ENCODE results near the gene NTHL1. TPM values are rescaled to one million over a fixed set of nuclear protein-coding genes. Genes with fewer than 3 reads are reported as not detected.
A peak's percentile ranks its signal among the peaks of the same experiment; 100 is the strongest.

The NTHL1 gene
- total and polyA plus RNA-seq, 2 of the 13 experiments (the other 11 are each of a cell fraction or from before 2014, with no cell fraction given) = 47.5 to 64.9 TPM

DNA sequence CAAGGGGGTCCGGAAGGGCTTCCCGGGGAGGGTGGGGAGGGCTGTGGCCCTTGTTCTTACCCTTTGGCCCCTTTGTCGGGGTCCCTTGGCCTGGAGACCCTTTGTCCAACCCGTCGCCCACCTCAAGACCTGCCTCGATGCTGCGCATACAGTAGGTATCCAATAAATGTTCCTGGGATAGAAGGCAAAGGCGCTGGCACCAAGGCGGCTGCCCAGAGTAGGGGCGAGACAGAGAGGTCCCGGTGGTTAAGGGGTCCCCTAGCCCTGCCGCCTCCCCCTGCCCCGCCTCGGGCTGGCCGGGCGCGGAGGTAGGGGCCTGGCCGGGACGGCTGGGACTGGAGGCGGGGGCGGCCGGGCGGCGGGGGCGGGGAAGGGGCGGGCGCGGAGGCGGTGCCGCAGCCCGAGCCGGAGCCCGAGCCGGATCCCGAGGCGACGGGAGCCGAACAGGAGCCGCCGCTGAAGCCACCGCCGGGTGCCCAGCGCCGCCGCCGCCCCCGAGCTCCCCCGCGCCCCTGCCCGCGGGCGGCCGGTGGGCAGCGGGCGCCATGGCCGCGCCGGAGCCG, 21.1 kb downstream of the NTHL1 start, which contains the start of gene NHERF2:
NHERF2 (plus strand) TSS at position 442 of the 563 bp plus-strand sequence; CDS start at position 546, 104 bp downstream.
- intact Hi-C loops (cut with micrococcal nuclease; ENCODE audit: unreplicated experiment) = no loop called here
- in situ Hi-C loops (cut with HindIII; ENCODE audit: extremely low pct_ligation_motif_present, low pct_unique_long_range_greater_than_20kb) = no loop called here
- ATAC-seq (no peak; the same call in 2 of the 3 replicates), DNase-seq (ENCODE audit: low spot score) (no peak), FAIRE-seq (no peak)
- ChIA-PET CTCF (ENCODE audit: low intra/inter-chr PET ratio, low total read pairs) (no interaction called here), POLR2A (interaction anchor here (1.0 to 6.2 kb wide), 7 partner anchors 8 to 129 kb away, joined by 3 to 62 read pairs (median 7); partner anchors contain the start of genes NTHL1, TRAF7 and TSC2)
- Histone ChIP-seq H3K4me1 (ENCODE audit: insufficient read depth, low read length) (peaks cover 65% of the 10 kb centered on the region), H3K27me3 (ENCODE audit: control insufficient read depth in 1 of 2, insufficient read depth in 2 of 2, low read length in 2 of 2) (peaks cover 1 to 9% of the 10 kb centered on the region in 2 experiments; a peak in 2 of 5 replicates), H3K4me3 (replicated peaks in 1 of 3; ENCODE audit: insufficient read depth in 1 of 3, low read depth in 2 of 3, low read length in 3 of 3) (peak within 1 kb of the TSS; percentile 59 to 79 (median 77)), H3K27ac (ENCODE audit: extremely low read length, insufficient read depth, low read length) (no peak within 1 kb of the TSS), H3K9ac (ENCODE audit: insufficient read depth, low read depth, low read length) (peak within 1 kb of the TSS; percentile 60), H2AFZ (ENCODE audit: low read length) (no peak within 1 kb of the TSS), H3K9me3 (ENCODE audit: low read length) (no peaks in the 10 kb centered on the region), H3K79me2 (ENCODE audit: insufficient read depth, low read length) (peaks cover 3% of the 10 kb centered on the region), H4K20me1 (ENCODE audit: insufficient read depth, low read length) (0 out of 2 replicates have a peak, but pooled peaks cover 7% of the 10 kb centered on the region), H3K4me2 (ENCODE audit: low read depth, low read length) (peak within 1 kb of the TSS; percentile 89), H3K36me3 (replicated peaks in 1 of 2; ENCODE audit: control insufficient read depth in 1 of 2, insufficient read depth in 2 of 2, low read length in 2 of 2) (no peaks in the 10 kb centered on the region)
- TF ChIP-seq, protein P1, sequence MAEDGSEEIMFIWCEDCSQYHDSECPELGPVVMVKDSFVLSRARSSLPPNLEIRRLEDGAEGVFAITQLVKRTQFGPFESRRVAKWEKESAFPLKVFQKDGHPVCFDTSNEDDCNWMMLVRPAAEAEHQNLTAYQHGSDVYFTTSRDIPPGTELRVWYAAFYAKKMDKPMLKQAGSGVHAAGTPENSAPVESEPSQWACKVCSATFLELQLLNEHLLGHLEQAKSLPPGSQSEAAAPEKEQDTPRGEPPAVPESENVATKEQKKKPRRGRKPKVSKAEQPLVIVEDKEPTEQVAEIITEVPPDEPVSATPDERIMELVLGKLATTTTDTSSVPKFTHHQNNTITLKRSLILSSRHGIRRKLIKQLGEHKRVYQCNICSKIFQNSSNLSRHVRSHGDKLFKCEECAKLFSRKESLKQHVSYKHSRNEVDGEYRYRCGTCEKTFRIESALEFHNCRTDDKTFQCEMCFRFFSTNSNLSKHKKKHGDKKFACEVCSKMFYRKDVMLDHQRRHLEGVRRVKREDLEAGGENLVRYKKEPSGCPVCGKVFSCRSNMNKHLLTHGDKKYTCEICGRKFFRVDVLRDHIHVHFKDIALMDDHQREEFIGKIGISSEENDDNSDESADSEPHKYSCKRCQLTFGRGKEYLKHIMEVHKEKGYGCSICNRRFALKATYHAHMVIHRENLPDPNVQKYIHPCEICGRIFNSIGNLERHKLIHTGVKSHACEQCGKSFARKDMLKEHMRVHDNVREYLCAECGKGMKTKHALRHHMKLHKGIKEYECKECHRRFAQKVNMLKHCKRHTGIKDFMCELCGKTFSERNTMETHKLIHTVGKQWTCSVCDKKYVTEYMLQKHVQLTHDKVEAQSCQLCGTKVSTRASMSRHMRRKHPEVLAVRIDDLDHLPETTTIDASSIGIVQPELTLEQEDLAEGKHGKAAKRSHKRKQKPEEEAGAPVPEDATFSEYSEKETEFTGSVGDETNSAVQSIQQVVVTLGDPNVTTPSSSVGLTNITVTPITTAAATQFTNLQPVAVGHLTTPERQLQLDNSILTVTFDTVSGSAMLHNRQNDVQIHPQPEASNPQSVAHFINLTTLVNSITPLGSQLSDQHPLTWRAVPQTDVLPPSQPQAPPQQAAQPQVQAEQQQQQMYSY (CRISPR knock-in tag; IDR thresholded peaks at IDR 0.05) = 0 out of 2 replicates have a peak, but pooled peaks have one; percentile 22
- TF ChIP-seq, protein P2, sequence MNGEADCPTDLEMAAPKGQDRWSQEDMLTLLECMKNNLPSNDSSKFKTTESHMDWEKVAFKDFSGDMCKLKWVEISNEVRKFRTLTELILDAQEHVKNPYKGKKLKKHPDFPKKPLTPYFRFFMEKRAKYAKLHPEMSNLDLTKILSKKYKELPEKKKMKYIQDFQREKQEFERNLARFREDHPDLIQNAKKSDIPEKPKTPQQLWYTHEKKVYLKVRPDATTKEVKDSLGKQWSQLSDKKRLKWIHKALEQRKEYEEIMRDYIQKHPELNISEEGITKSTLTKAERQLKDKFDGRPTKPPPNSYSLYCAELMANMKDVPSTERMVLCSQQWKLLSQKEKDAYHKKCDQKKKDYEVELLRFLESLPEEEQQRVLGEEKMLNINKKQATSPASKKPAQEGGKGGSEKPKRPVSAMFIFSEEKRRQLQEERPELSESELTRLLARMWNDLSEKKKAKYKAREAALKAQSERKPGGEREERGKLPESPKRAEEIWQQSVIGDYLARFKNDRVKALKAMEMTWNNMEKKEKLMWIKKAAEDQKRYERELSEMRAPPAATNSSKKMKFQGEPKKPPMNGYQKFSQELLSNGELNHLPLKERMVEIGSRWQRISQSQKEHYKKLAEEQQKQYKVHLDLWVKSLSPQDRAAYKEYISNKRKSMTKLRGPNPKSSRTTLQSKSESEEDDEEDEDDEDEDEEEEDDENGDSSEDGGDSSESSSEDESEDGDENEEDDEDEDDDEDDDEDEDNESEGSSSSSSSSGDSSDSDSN (CRISPR knock-in tag; IDR thresholded peaks at IDR 0.05) = 0 out of 2 replicates have a peak, but pooled peaks have one; percentile 41
- TF ChIP-seq ZKSCAN8 (CRISPR knock-in tag; IDR thresholded peaks at IDR 0.05; ENCODE audit: borderline replicate concordance) (peak; percentile 98), ZNF432 (CRISPR knock-in tag; IDR thresholded peaks at IDR 0.05; ENCODE audit: borderline replicate concordance) (no peak), TAF1 (CRISPR knock-in tag; IDR thresholded peaks at IDR 0.05) (0 out of 2 replicates have a peak, but pooled peaks have one; percentile 25), GPN1 (CRISPR knock-in tag; IDR thresholded peaks at IDR 0.05; ENCODE audit: borderline replicate concordance) (no peak), SRSF1 (optimal IDR thresholded peaks at IDR 0.05; ENCODE audit: low read depth, low read length) (peak; percentile 18), SAP130 (CRISPR knock-in tag; IDR thresholded peaks at IDR 0.05; ENCODE audit: low read depth) (0 out of 2 replicates have a peak, but pooled peaks have one; percentile 26)
- BruUV-seq (replicated peaks) = no TSS peak
- WGBS (ENCODE audit: low lambda C conversion rate) = 5% methylated on average over 8 of the region's 59 CpGs
